ENCODE measurements around the gene LYPD6B.

DNA sequence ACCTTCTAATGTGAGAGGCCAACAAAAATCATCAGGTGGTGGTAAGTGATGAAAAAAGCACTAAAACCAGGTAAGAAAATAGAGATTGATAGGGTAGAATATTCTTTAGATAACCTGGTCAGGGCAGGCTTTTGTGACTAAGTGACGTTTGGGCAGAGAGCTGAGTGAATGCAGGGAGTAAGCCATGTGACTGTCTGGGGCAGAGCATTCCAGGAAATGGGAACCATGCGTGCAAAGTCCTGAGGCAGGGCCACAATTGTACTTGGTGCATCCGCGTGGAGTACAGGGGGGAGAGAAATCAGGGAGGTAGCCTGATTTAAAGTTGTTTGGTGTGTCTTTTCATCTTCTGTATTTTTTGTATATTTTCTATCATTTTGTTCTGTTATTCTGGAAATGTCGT lies 102.5 kb downstream of the LYPD6B start:
- TF ChIP-seq, protein P1, sequence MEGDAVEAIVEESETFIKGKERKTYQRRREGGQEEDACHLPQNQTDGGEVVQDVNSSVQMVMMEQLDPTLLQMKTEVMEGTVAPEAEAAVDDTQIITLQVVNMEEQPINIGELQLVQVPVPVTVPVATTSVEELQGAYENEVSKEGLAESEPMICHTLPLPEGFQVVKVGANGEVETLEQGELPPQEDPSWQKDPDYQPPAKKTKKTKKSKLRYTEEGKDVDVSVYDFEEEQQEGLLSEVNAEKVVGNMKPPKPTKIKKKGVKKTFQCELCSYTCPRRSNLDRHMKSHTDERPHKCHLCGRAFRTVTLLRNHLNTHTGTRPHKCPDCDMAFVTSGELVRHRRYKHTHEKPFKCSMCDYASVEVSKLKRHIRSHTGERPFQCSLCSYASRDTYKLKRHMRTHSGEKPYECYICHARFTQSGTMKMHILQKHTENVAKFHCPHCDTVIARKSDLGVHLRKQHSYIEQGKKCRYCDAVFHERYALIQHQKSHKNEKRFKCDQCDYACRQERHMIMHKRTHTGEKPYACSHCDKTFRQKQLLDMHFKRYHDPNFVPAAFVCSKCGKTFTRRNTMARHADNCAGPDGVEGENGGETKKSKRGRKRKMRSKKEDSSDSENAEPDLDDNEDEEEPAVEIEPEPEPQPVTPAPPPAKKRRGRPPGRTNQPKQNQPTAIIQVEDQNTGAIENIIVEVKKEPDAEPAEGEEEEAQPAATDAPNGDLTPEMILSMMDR (IDR thresholded peaks at IDR 0.05) = no peak
- TF ChIP-seq EZH2 (IDR thresholded peaks at IDR 0.05; ENCODE audit: borderline replicate concordance, insufficient read depth, low read depth, low read length, poor library complexity, severe bottlenecking) = no peak

Measured in B cell (primary cell).